HG03432 (cell line): ENCODE results near the gene CCT7.
"Not testable (repeated sequence)": the region's sequence is repeated elsewhere in the genome, so short reads cannot be mapped to it uniquely, and the experiment has no call there.

ENCODE experiments used
- ATAC-seq: cut with Tn5 transposase; IDR thresholded peaks from one replicate; pipeline ENCODE4 v1.9.1; 2021; ENCODE audit warnings: mild to moderate bottlenecking, moderate library complexity; ENCODE audit not compliant: unreplicated experiment

The CCT7 gene

GRCh38 chr2:73254343-73255006 is 20.4 kb downstream of the CCT7 start:
- no peak for ATAC-seq

GRCh38 chr2:73255007-73255644 is 21.0 kb downstream of the CCT7 start:
- ATAC-seq: no peak

GRCh38 chr2:73255907-73256617 is 22.0 kb downstream of the CCT7 start:
- no peak for ATAC-seq

- no peak for ATAC-seq
Measured at GRCh38 chr2:73256618-73256922, 22.5 kb downstream of the CCT7 start.

- no peak for ATAC-seq
Measured at GRCh38 chr2:73257021-73257420, 22.9 kb downstream of the CCT7 start.

- ATAC-seq: no peak
Measured at GRCh38 chr2:73257425-73258125, 23.5 kb downstream of the CCT7 start.

- no peak for ATAC-seq
Measured at GRCh38 chr2:73258186-73258912, 24.2 kb downstream of the CCT7 start.

GRCh38 chr2:73258913-73259215 is 24.8 kb downstream of the CCT7 start:
- no peak for ATAC-seq

GRCh38 chr2:73259276-73259675 is 25.2 kb downstream of the CCT7 start:
- no peak for ATAC-seq

GRCh38 chr2:73259704-73260337 is 25.7 kb downstream of the CCT7 start:
- no peak for ATAC-seq

- no peak for ATAC-seq
Measured at GRCh38 chr2:73260338-73260984, 26.4 kb downstream of the CCT7 start.

- ATAC-seq: no peak
Measured at GRCh38 chr2:73262108-73262651, 28.1 kb downstream of the CCT7 start.

GRCh38 chr2:73262691-73263429 is 28.8 kb downstream of the CCT7 start:
- not testable (repeated sequence) for ATAC-seq

GRCh38 chr2:73263540-73264331 is 29.6 kb downstream of the CCT7 start:
- no peak for ATAC-seq

GRCh38 chr2:73264332-73264606 is 30.2 kb downstream of the CCT7 start:
- no peak for ATAC-seq

- ATAC-seq: no peak
Measured at GRCh38 chr2:73264783-73265182, 30.7 kb downstream of the CCT7 start.

- no peak for ATAC-seq
Measured at GRCh38 chr2:73265298-73266060, 31.4 kb downstream of the CCT7 start.
